Measurements from ENCODE around the gene RUNX3. TPM values are rescaled to one million over a fixed set of nuclear protein-coding genes. Genes with fewer than 3 reads are reported as not detected.

RUNX3 gene
- total and polyA plus RNA-seq, 7 donors = 0.36 to 18.0 (median 1.2) TPM; not detected in 1

GRCh38 chr1:24966724-24967346 is 36.8 kb upstream of the RUNX3 start:
- DNase-seq = peak; percentile 51
- WGBS, 2 donors = 56 to 73% methylated on average over 8 of the region's 8 CpGs
- intact Hi-C loops (cut with DNase I) = no loop called here
- TF ChIP-seq POLR2AphosphoS5 (IDR thresholded peaks at IDR 0.05) (no peak), POLR2A (IDR thresholded peaks at IDR 0.05) (no peak), EP300 (IDR thresholded peaks at IDR 0.05) (no peak), CTCF (IDR thresholded peaks at IDR 0.05) (no peak)
- no peaks in the 10 kb centered on the region for H3K9me3 ChIP-seq
- no peaks in the 10 kb centered on the region for H3K4me1 ChIP-seq
- no peak overlapping the region for H3K27ac ChIP-seq
- no peaks in the 10 kb centered on the region for H3K36me3 ChIP-seq
- H3K27me3 ChIP-seq = peaks cover 0 to 34% (median 0%) of the 10 kb centered on the region in 3 donors
- no peak overlapping the region for H3K4me3 ChIP-seq

DNA sequence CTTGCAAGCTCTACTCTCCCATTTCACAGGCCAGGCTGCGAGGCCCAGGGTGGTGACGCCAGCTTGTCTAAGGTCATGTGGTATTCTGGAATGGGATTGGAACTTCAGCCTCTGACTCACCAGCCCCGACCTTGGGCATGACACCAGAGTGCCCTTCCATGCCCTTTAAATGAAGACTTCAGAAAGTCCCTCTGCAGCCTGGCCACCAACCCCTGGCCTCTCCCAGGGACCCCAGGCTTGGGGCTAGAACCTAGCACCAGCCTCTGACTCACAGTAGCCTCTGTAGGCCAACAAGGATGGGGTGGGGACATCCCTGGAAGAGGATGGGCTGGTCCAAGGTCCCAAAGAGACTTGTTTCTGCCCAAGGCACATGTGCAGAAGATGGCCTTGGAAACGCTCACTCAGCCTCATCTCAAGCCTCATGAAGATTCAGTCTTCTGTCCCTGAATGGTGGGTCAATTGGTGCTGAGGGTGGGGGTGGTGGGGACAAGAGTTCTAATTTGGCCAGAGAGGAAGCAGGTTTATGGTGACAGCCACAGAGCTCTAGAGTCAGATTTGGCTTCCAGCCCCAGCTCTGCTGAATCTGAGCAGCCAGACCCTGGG is 36.1 kb upstream of the RUNX3 start:
- no peak for TF ChIP-seq POLR2AphosphoS5 (IDR thresholded peaks at IDR 0.05)
- no peak for TF ChIP-seq EP300 (IDR thresholded peaks at IDR 0.05)
- TF ChIP-seq POLR2A (IDR thresholded peaks at IDR 0.05) = no peak
- TF ChIP-seq CTCF (IDR thresholded peaks at IDR 0.05) = no peak
- Histone ChIP-seq H3K36me3 (no peaks in the 10 kb centered on the region), H3K4me3 (no peak overlapping the region), H3K9me3 (no peaks in the 10 kb centered on the region), H3K27ac (no peak overlapping the region), H3K27me3 (peaks cover 0 to 29% (median 0%) of the 10 kb centered on the region in 3 donors), H3K4me1 (no peaks in the 10 kb centered on the region)
- intact Hi-C loops (cut with DNase I) = no loop called here
- WGBS, 2 donors = 77 to 85% methylated on average over 4 of the region's 4 CpGs
- no peak for DNase-seq

DNA sequence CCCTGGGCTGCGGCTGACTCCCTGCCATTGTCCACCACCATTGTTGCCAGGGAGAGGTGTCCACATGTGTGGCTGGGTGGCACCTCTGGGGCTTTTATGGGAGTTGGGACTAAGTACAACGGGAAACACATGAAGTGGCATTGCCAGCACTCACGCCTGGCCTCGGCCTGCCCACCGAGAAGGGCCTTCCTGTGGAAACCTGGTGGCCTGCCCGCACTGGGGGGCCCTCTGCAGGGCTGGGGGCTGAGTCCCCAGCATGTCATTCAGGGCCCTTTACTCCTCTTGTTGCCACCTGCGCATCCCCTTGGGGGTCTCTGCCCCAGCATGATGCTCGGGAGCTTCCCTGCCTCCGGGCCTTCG is 35.5 kb upstream of the RUNX3 start:
- Histone ChIP-seq H3K4me1 (no peaks in the 10 kb centered on the region), H3K4me3 (no peak overlapping the region), H3K9me3 (no peaks in the 10 kb centered on the region), H3K27ac (no peak overlapping the region), H3K36me3 (no peaks in the 10 kb centered on the region), H3K27me3 (peaks cover 0 to 24% (median 0%) of the 10 kb centered on the region in 3 donors)
- intact Hi-C loops (cut with DNase I) = no loop called here
- no peak for TF ChIP-seq POLR2A (IDR thresholded peaks at IDR 0.05)
- no peak for TF ChIP-seq CTCF (IDR thresholded peaks at IDR 0.05)
- no peak for TF ChIP-seq EP300 (IDR thresholded peaks at IDR 0.05)
- no peak for TF ChIP-seq POLR2AphosphoS5 (IDR thresholded peaks at IDR 0.05)
- DNase-seq = no peak
- 88 to 89% methylated on average over 10 of the region's 10 CpGs for WGBS, 2 donors

GRCh38 chr1:24964811-24965570 is 34.9 kb upstream of the RUNX3 start:
- no peaks in the 10 kb centered on the region for H3K9me3 ChIP-seq
- no peaks in the 10 kb centered on the region for H3K4me1 ChIP-seq
- H3K36me3 ChIP-seq = no peaks in the 10 kb centered on the region
- peak; percentile 61 for DNase-seq
- no peak overlapping the region for H3K4me3 ChIP-seq
- H3K27ac ChIP-seq = no peak overlapping the region
- WGBS, 2 donors = 61 to 83% methylated on average over 32 of the region's 32 CpGs
- TF ChIP-seq CTCF (IDR thresholded peaks at IDR 0.05) (no peak), POLR2AphosphoS5 (IDR thresholded peaks at IDR 0.05) (no peak), EP300 (IDR thresholded peaks at IDR 0.05) (no peak), POLR2A (IDR thresholded peaks at IDR 0.05) (no peak)
- intact Hi-C loops (cut with DNase I) = no loop called here
- peaks cover 0 to 20% (median 0%) of the 10 kb centered on the region in 3 donors for H3K27me3 ChIP-seq

Data from sigmoid colon (tissue), 7 donors.